Measurements from ENCODE around the gene SEMA4D.

The SEMA4D gene

GRCh38 chr9:89317282-89317681 is 180.6 kb downstream of the SEMA4D start:
- no peak for DNase-seq (ENCODE audit: low spot score)

DNA sequence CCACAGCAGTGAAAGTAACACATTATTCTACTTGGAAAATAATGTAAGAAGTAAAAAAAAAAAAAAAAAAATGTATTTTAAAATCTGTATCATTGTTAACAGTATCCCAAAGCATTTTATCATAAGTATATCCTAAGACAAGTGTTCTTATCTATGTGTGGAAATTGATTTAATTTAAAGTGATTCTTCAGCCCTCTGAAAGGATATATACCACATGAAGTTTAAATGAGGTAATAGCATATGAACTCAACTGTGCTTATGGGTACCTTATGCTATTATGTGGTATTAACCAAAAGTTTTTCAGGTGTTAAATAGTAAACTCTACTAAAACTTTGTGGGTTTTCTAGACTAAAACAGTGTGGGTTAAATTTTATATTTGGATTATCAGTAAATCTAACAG is 182.4 kb downstream of the SEMA4D start:
- no peak for DNase-seq (ENCODE audit: low spot score)

DNA sequence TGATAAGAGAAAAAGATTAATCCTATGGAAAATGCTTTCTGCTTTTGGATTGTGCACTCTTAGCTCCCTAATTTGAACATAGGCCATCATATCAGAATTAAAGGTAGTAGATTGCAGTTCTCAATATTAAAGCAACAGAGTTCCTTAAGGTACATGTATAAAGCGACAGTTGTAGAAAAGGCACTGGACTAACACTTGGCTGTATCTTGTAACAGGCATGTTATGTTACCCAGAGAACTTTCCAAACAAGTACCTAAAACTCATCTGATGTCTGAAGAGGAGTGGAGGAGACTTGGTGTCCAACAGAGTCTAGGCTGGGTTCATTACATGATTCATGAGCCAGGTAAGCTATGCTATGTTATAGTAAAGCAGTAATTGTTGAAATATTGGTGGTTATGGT is 183.0 kb downstream of the SEMA4D start:
- DNase-seq (ENCODE audit: low spot score), result no peak

DNA sequence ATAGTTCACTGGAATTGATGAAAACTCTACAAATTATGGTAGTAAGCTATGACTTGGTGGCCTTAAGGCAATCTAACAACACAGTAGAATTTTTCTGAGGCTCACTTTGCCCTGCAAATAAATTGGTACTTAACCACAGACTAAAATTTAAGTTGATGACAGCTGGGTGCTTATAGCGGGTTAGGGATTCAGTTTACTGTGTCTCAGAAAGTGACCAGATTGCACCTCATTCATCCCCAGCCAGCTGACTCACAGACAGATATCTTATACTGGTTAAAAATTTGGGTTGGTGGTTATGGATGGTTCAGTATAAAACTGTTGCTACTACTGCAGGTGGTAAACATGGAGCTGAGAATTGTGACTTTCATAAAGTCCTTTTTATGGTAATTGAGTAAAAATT is 184.1 kb downstream of the SEMA4D start:
- peak; percentile 18 for DNase-seq (ENCODE audit: low spot score)

GRCh38 chr9:89312222-89312571 is 185.7 kb downstream of the SEMA4D start:
- peak; percentile 36 for DNase-seq (ENCODE audit: low spot score)

GRCh38 chr9:89311346-89312221 is 186.3 kb downstream of the SEMA4D start:
- peak; percentile 30 for DNase-seq (ENCODE audit: low spot score)

All from kidney tubule cell (primary cell).